GM12878 (cell line): ENCODE data around the gene CDYL. TPM values are rescaled to one million over a fixed set of nuclear protein-coding genes. Genes with fewer than 3 reads are reported as not detected.

Source experiments
- ATAC-seq: fragments of 200-7000 bp; cut with Tn5 transposase; 3 replicates; pipeline ENCODE4 v1.9.1; 2020; ENCODE audit warnings: mild to moderate bottlenecking, moderate library complexity
- BruUV-seq: library from RNA; stranded (reverse); fragments of 400-500 nt; replicated peaks from 2 replicates; lab custom pipeline; 2021; lab: Mats Ljungman, UMichigan
- CTCF ChIA-PET: fragments of 300-600 bp; sonication (Branson Sonifier 250); formaldehyde crosslinking; extraction: SDS; loops from one replicate; lab custom pipeline; 2021; ENCODE audit warnings: inconsistent platforms; lab: Yijun Ruan, JAX
- POLR2A ChIA-PET: fragments of 350-600 bp; formaldehyde crosslinking; extraction: SDS; loops from one replicate; lab custom pipeline; 2021; ENCODE audit warnings: inconsistent platforms; lab: Charles Lee
- RAD21 ChIA-PET: fragments of 300-600 bp; sonication (Branson Sonifier 250); formaldehyde crosslinking; loops from one replicate; lab custom pipeline; 2023; ENCODE audit warnings: antibody characterized with exemption; ENCODE audit not compliant: unreplicated experiment; lab: Charles Lee
- SMC1A ChIA-PET: fragments of 300-600 bp; sonication (Branson Sonifier 250); formaldehyde crosslinking; loops from one replicate; lab custom pipeline; 2023; ENCODE audit not compliant: unreplicated experiment, uncharacterized antibody; lab: Charles Lee
- DNase-seq: peaks from one replicate; pipeline ENCODE4 v3.0.0-alpha.2; 2011; ENCODE audit warnings: low read depth, low spot score
- FAIRE-seq: peaks from 3 replicates; lab custom pipeline; 2011; peaks lifted over from hg19 to GRCh38; lab: Jason Lieb, UNC
- H2AFZ ChIP-seq: 2 replicates; pipeline ENCODE4 v1.6.0; 2011; ENCODE audit warnings: low read depth, low read length, control low read depth; ENCODE audit not compliant: control insufficient read depth
- H3K27ac ChIP-seq: 2 replicates; pipeline ENCODE4 v1.5.1; 2011; ENCODE audit warnings: control low read depth; ENCODE audit not compliant: control insufficient read depth, insufficient read depth
- H3K27me3 ChIP-seq, 2 experiments: replicated peaks in 1 of 2; 2 replicates each; pipeline versions ENCODE4 v1.6.0 to v1.6.1; 2011; ENCODE audit warnings: low read length in 1 of 2; ENCODE audit not compliant: control insufficient read depth in 2 of 2, insufficient read depth in 2 of 2
- H3K36me3 ChIP-seq, 2 experiments: 2 replicates each; pipeline ENCODE4 v1.5.1; 2011; ENCODE audit warnings: low read length in 1 of 2; ENCODE audit not compliant: control insufficient read depth in 2 of 2, insufficient read depth in 2 of 2
- H3K4me1 ChIP-seq: 2 replicates; pipeline ENCODE4 v1.6.1; 2011; ENCODE audit warnings: mild to moderate bottlenecking, low read length, moderate library complexity, mixed read lengths; ENCODE audit not compliant: control insufficient read depth, insufficient read depth
- H3K4me2 ChIP-seq: 2 replicates; pipeline ENCODE4 v1.6.0; 2011; ENCODE audit warnings: control low read depth; ENCODE audit not compliant: control insufficient read depth, insufficient read depth
- H3K4me3 ChIP-seq: fragments of 200-600 bp; sonication (generic); 2 replicates; pipeline ENCODE4 v1.5.1; 2016
- H3K79me2 ChIP-seq: 2 replicates; pipeline ENCODE4 v1.6.0; 2011; ENCODE audit warnings: low read length; ENCODE audit not compliant: control insufficient read depth, insufficient read depth
- H3K9ac ChIP-seq: 2 replicates; pipeline ENCODE4 v1.8.0; 2011; ENCODE audit warnings: low read length, control low read depth, mixed read lengths; ENCODE audit not compliant: control insufficient read depth, insufficient read depth
- H3K9me3 ChIP-seq: replicated peaks from 3 replicates; pipeline ENCODE4 v1.5.1; 2011; ENCODE audit warnings: mild to moderate bottlenecking, low read length; ENCODE audit not compliant: control insufficient read depth, insufficient read depth
- H4K20me1 ChIP-seq: 2 replicates; pipeline ENCODE4 v1.6.0; 2011; ENCODE audit not compliant: control insufficient read depth, insufficient read depth
- MTA3 ChIP-seq: IDR thresholded peaks from 2 replicates; pipeline ENCODE4 v1.6.1; 2012; ENCODE audit warnings: low read length, inconsistent platforms, borderline replicate concordance
- MXI1 ChIP-seq: fragments of 150-350 bp; IDR thresholded peaks from 2 replicates; pipeline ENCODE4 v1.6.1; 2011; ENCODE audit warnings: low read depth, mild to moderate bottlenecking, inconsistent platforms, low read length, improper control_type of control experiment
- RELA ChIP-seq: fragments of 450-650 bp; IDR thresholded peaks from 2 replicates; pipeline ENCODE4 v1.8.0; 2014; ENCODE audit warnings: borderline replicate concordance; ENCODE audit not compliant: partially characterized antibody
- SPI1 ChIP-seq: IDR thresholded peaks from 2 replicates; pipeline ENCODE4 v1.6.1; 2011; ENCODE audit warnings: low read depth, mild to moderate bottlenecking, low read length, moderate library complexity, borderline replicate concordance; ENCODE audit not compliant: insufficient read depth
- STAT1 ChIP-seq: fragments of 450-650 bp; conservative IDR thresholded peaks from 2 replicates; pipeline ENCODE4 v1.6.1; 2014; ENCODE audit warnings: antibody characterized with exemption, mild to moderate bottlenecking
- TCF3 ChIP-seq: IDR thresholded peaks from 2 replicates; pipeline ENCODE4 v1.6.1; 2012; ENCODE audit warnings: low read depth, mild to moderate bottlenecking, low read length, borderline replicate concordance; ENCODE audit not compliant: insufficient read depth
- whole genome bisulfite sequencing: methylation state at CpG from one replicate; pipeline ENCODE4 v1.1.6; 2016; ENCODE audit warnings: low lambda C conversion rate; ENCODE audit not compliant: insufficient replicate concordance, insufficient coverage; ENCODE audit errors: missing lambda C conversion rate; 5-methylcytosine and 5-hydroxymethylcytosine counted together
- in situ Hi-C: fragments of 300-500 bp; cut with MboI; formaldehyde crosslinking; loops from 9 replicates; pipeline ENCODE4 v1.14.3; 2018; ENCODE audit warnings: mixed read lengths
- intact Hi-C: fragments of 100-400 bp; cut with micrococcal nuclease; formaldehyde crosslinking; loops from one replicate; pipeline ENCODE4 v1.14.2; 2022; ENCODE audit not compliant: unreplicated experiment
- polyA plus RNA-seq, 11 experiments: library from polyadenylated mRNA; depleted of rRNA in 4 of 11; unstranded in 6 of 11; stranded (reverse) in 5 of 11; fragments of >200 nt; fragmentation: Nextera tagmentation in 4 of 11; fragmentation: Illumina TruSeq in 1 of 11; extraction: Ambion mirVana in 4 of 11; extraction: Trizol in 1 of 11; gene quantifications; 1 replicate in 1 of 11; 2 replicates in 10 of 11; pipeline versions ENCODE4 v1.2.1 to v1.2.3, GENCODE V29; 2011 to 2016; ENCODE audit warnings: inconsistent platforms in 2 of 11, missing spikeins in 2 of 11, low read depth in 1 of 11
- total RNA-seq, 4 experiments: library from RNA; depleted of rRNA in 3 of 4; stranded (reverse); fragments of >200 nt in 3 of 4; fragmentation: Illumina TruSeq in 1 of 4; extraction: Trizol in 1 of 4; gene quantifications; 2 replicates each; pipeline versions ENCODE4 v1.2.1 to v1.2.3, GENCODE V29; 2013 to 2021
- TF ChIP-seq, protein P1 (sequence below): fragments of 450-650 bp; formaldehyde crosslinking; IDR thresholded peaks from 2 replicates; pipeline ENCODE4 v1.5.0; 2022; ENCODE audit warnings: mild to moderate bottlenecking, missing genetic modification characterization
- TF ChIP-seq, protein P2 (sequence below): fragments of 150-350 bp; IDR thresholded peaks from 2 replicates; pipeline ENCODE4 v1.6.1; 2016; ENCODE audit warnings: low read depth, low read length
- TF ChIP-seq, protein P3 (sequence below): fragments of 450-650 bp; conservative IDR thresholded peaks from 2 replicates; pipeline ENCODE4 v1.6.1; 2017; ENCODE audit warnings: mild to moderate bottlenecking, moderate library complexity

Gene CDYL
- total and polyA plus RNA-seq, 10 of the 15 experiments (the other 5 are each of a cell fraction or from before 2014, with no cell fraction given), result 9.3 to 61.2 (median 28.5) TPM

GRCh38 chr6:4818272-4818938, 42.2 kb downstream of the CDYL start:
- intact Hi-C loops, result no loop called here
- no peak overlapping the region for H3K27ac ChIP-seq
- no peak overlapping the region for H2AFZ ChIP-seq
- H3K9ac ChIP-seq, result no peak overlapping the region
- CTCF ChIA-PET, result interaction anchor here (0.9 to 1.2 kb wide), 3 partner anchors 15 to 33 kb away, joined by 3 to 4 read pairs (median 3); no protein-coding TSS in a partner anchor
- no peaks in the 10 kb centered on the region for H3K9me3 ChIP-seq
- peaks cover 25% of the 10 kb centered on the region for H3K4me1 ChIP-seq
- H3K27me3 ChIP-seq, result no peaks in the 10 kb centered on the region
- BruUV-seq, result no TSS peak
- in situ Hi-C loops, result no loop called here
- no peak overlapping the region for H3K4me2 ChIP-seq
- peaks cover 0 to 3% of the 10 kb centered on the region in 2 experiments; a peak in 1 of 4 replicates for H3K36me3 ChIP-seq
- RAD21 ChIA-PET, result interaction anchor here (1.4 to 5.1 kb wide), 2 partner anchors 16 to 41 kb away, joined by 3 to 33 read pairs; no protein-coding TSS in a partner anchor
- peaks cover 87% of the 10 kb centered on the region for H3K79me2 ChIP-seq
- SMC1A ChIA-PET, result interaction anchor here (0.7 to 2.1 kb wide), 4 partner anchors 10 to 64 kb away, joined by 3 to 9 read pairs (median 6); no protein-coding TSS in a partner anchor
- ATAC-seq (no peak), FAIRE-seq (no peak), DNase-seq (no peak)
- POLR2A ChIA-PET, result interaction anchor here (0.6 to 1.0 kb wide), 2 partner anchors 16 to 85 kb away, joined by 3 to 4 read pairs; no protein-coding TSS in a partner anchor
- H3K4me3 ChIP-seq, result no peak overlapping the region
- no peaks in the 10 kb centered on the region; the same call in 1 of the 2 replicates for H4K20me1 ChIP-seq
- 100% methylated on average over 4 of the region's 4 CpGs for WGBS
- TF ChIP-seq, protein P1, sequence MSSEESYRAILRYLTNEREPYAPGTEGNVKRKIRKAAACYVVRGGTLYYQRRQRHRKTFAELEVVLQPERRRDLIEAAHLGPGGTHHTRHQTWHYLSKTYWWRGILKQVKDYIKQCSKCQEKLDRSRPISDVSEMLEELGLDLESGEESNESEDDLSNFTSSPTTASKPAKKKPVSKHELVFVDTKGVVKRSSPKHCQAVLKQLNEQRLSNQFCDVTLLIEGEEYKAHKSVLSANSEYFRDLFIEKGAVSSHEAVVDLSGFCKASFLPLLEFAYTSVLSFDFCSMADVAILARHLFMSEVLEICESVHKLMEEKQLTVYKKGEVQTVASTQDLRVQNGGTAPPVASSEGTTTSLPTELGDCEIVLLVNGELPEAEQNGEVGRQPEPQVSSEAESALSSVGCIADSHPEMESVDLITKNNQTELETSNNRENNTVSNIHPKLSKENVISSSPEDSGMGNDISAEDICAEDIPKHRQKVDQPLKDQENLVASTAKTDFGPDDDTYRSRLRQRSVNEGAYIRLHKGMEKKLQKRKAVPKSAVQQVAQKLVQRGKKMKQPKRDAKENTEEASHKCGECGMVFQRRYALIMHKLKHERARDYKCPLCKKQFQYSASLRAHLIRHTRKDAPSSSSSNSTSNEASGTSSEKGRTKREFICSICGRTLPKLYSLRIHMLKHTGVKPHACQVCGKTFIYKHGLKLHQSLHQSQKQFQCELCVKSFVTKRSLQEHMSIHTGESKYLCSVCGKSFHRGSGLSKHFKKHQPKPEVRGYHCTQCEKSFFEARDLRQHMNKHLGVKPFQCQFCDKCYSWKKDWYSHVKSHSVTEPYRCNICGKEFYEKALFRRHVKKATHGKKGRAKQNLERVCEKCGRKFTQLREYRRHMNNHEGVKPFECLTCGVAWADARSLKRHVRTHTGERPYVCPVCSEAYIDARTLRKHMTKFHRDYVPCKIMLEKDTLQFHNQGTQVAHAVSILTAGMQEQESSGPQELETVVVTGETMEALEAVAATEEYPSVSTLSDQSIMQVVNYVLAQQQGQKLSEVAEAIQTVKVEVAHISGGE (CRISPR knock-in tag), result no peak
- no peak for TF ChIP-seq MXI1
- TF ChIP-seq, protein P2, sequence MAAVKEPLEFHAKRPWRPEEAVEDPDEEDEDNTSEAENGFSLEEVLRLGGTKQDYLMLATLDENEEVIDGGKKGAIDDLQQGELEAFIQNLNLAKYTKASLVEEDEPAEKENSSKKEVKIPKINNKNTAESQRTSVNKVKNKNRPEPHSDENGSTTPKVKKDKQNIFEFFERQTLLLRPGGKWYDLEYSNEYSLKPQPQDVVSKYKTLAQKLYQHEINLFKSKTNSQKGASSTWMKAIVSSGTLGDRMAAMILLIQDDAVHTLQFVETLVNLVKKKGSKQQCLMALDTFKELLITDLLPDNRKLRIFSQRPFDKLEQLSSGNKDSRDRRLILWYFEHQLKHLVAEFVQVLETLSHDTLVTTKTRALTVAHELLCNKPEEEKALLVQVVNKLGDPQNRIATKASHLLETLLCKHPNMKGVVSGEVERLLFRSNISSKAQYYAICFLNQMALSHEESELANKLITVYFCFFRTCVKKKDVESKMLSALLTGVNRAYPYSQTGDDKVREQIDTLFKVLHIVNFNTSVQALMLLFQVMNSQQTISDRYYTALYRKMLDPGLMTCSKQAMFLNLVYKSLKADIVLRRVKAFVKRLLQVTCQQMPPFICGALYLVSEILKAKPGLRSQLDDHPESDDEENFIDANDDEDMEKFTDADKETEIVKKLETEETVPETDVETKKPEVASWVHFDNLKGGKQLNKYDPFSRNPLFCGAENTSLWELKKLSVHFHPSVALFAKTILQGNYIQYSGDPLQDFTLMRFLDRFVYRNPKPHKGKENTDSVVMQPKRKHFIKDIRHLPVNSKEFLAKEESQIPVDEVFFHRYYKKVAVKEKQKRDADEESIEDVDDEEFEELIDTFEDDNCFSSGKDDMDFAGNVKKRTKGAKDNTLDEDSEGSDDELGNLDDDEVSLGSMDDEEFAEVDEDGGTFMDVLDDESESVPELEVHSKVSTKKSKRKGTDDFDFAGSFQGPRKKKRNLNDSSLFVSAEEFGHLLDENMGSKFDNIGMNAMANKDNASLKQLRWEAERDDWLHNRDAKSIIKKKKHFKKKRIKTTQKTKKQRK, result no peak
- no peak for TF ChIP-seq MTA3
- no peak for TF ChIP-seq SPI1
- TF ChIP-seq STAT1, result no peak
- no peak for TF ChIP-seq RELA
- TF ChIP-seq, protein P3, sequence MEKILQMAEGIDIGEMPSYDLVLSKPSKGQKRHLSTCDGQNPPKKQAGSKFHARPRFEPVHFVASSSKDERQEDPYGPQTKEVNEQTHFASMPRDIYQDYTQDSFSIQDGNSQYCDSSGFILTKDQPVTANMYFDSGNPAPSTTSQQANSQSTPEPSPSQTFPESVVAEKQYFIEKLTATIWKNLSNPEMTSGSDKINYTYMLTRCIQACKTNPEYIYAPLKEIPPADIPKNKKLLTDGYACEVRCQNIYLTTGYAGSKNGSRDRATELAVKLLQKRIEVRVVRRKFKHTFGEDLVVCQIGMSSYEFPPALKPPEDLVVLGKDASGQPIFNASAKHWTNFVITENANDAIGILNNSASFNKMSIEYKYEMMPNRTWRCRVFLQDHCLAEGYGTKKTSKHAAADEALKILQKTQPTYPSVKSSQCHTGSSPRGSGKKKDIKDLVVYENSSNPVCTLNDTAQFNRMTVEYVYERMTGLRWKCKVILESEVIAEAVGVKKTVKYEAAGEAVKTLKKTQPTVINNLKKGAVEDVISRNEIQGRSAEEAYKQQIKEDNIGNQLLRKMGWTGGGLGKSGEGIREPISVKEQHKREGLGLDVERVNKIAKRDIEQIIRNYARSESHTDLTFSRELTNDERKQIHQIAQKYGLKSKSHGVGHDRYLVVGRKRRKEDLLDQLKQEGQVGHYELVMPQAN, result no peak
- no peak for TF ChIP-seq TCF3
